HepG2 (cell line): ENCODE results near the gene CCR9. TPM values are rescaled to one million over a fixed set of nuclear protein-coding genes. Genes with fewer than 3 reads are reported as not detected.

Experiments used
- ATAC-seq: fragments of 200-7000 bp; cut with Tn5 transposase; 3 replicates; pipeline ENCODE4 v1.9.1; 2020; ENCODE audit warnings: mild to moderate bottlenecking, moderate library complexity
- BruUV-seq: library from RNA; stranded (reverse); fragments of 400-500 nt; replicated peaks from 2 replicates; lab custom pipeline; 2021; lab: Mats Ljungman, UMichigan
- CTCF ChIA-PET: fragments of 300-600 bp; formaldehyde crosslinking; extraction: SDS; loops from one replicate; lab custom pipeline; 2021; ENCODE audit warnings: low total read pairs, inconsistent platforms, low intra/inter-chr PET ratio; lab: Yijun Ruan, JAX
- POLR2A ChIA-PET: fragments of 350-600 bp; sonication (Branson Sonifier 250); formaldehyde crosslinking; loops from one replicate; lab custom pipeline; 2020; ENCODE audit warnings: antibody characterized with exemption, inconsistent platforms; lab: Yijun Ruan, JAX
- DNase-seq: peaks from one replicate; pipeline ENCODE4 v3.0.0-alpha.2; 2015; ENCODE audit warnings: low spot score
- FAIRE-seq: peaks from 3 replicates; lab custom pipeline; 2011; peaks lifted over from hg19 to GRCh38; lab: Jason Lieb, UNC
- H2AFZ ChIP-seq: one replicate; pipeline ENCODE4 v1.6.1; 2011; ENCODE audit warnings: low read length, inconsistent platforms
- H3K27ac ChIP-seq: fragments of 300-600 bp; 3 replicates; pipeline ENCODE4 v1.8.0; 2011; ENCODE audit warnings: mixed run types, mild to moderate bottlenecking, mixed read lengths, low read length, inconsistent platforms; ENCODE audit not compliant: insufficient read depth; ENCODE audit errors: extremely low read length
- H3K27me3 ChIP-seq, 2 experiments: fragments of 200-600 bp in 1 of 2; 2 replicates in 1 of 2; 3 replicates in 1 of 2; pipeline versions ENCODE4 v1.6.0 to v1.8.0; 2011; ENCODE audit warnings: low read length in 2 of 2, mild to moderate bottlenecking in 2 of 2, moderate library complexity in 2 of 2, inconsistent platforms in 1 of 2; ENCODE audit not compliant: insufficient read depth in 2 of 2, control insufficient read depth in 1 of 2
- H3K36me3 ChIP-seq, 2 experiments: fragments of 200-600 bp in 1 of 2; replicated peaks in 1 of 2; 2 replicates in 1 of 2; 3 replicates in 1 of 2; pipeline versions ENCODE4 v1.5.1 to v1.8.0; 2011; ENCODE audit warnings: low read length in 2 of 2, inconsistent platforms in 1 of 2; ENCODE audit not compliant: insufficient read depth in 2 of 2, control insufficient read depth in 1 of 2
- H3K4me1 ChIP-seq: 2 replicates; pipeline ENCODE4 v1.5.1; 2012; ENCODE audit warnings: low read length, inconsistent platforms; ENCODE audit not compliant: insufficient read depth
- H3K4me2 ChIP-seq: 2 replicates; pipeline ENCODE4 v1.6.0; 2011; ENCODE audit warnings: low read depth, low read length, inconsistent platforms
- H3K4me3 ChIP-seq, 3 experiments: fragments of 200-600 bp in 1 of 3; sonication (generic), shearing (Covaris generic) in 1 of 3; replicated peaks in 1 of 3; 2 replicates each; pipeline ENCODE4 v1.5.1; 2011 to 2016; ENCODE audit warnings: low read length in 3 of 3, inconsistent platforms in 2 of 3, low read depth in 2 of 3, mild to moderate bottlenecking in 2 of 3, control low read depth in 1 of 3, mixed read lengths in 1 of 3; ENCODE audit not compliant: insufficient read depth in 1 of 3
- H3K79me2 ChIP-seq: one replicate; pipeline ENCODE4 v1.6.1; 2011; ENCODE audit warnings: low read length, inconsistent platforms; ENCODE audit not compliant: insufficient read depth
- H3K9ac ChIP-seq: 2 replicates; pipeline ENCODE4 v1.6.0; 2011; ENCODE audit warnings: mild to moderate bottlenecking, low read depth, low read length, inconsistent platforms; ENCODE audit not compliant: insufficient read depth
- H3K9me3 ChIP-seq: 2 replicates; pipeline ENCODE4 v1.5.1; 2012; ENCODE audit warnings: mild to moderate bottlenecking, low read length
- H4K20me1 ChIP-seq: 2 replicates; pipeline ENCODE4 v1.6.0; 2011; ENCODE audit warnings: inconsistent platforms, mild to moderate bottlenecking, low read length, moderate library complexity; ENCODE audit not compliant: insufficient read depth
- AGO2 ChIP-seq: fragments of 200-400 bp; formaldehyde crosslinking; optimal IDR thresholded peaks from 2 replicates; pipeline ENCODE3; 2017; ENCODE audit warnings: mild to moderate bottlenecking, low read depth, low read length, moderate library complexity
- BRCA1 ChIP-seq: sonication (generic); formaldehyde crosslinking; IDR thresholded peaks from 2 replicates; pipeline ENCODE4 v1.4.0; 2020; ENCODE audit warnings: missing genetic modification reagents
- EHMT2 ChIP-seq: fragments of 200-600 bp; sonication (generic); IDR thresholded peaks from 2 replicates; pipeline ENCODE4 v1.7.0; 2017; ENCODE audit warnings: antibody characterized with exemption, low read depth, low read length, borderline replicate concordance
- NR1H2 ChIP-seq: sonication (generic); formaldehyde crosslinking; IDR thresholded peaks from 2 replicates; pipeline ENCODE4 v1.8.1; 2022; ENCODE audit warnings: low read depth, missing genetic modification reagents, borderline replicate concordance
- SIX1 ChIP-seq: sonication (generic); formaldehyde crosslinking; IDR thresholded peaks from 2 replicates; pipeline ENCODE4 v1.4.0; 2020; ENCODE audit warnings: missing genetic modification reagents, borderline replicate concordance
- ZMYM3 ChIP-seq: sonication (generic); formaldehyde crosslinking; IDR thresholded peaks from 2 replicates; pipeline ENCODE4 v1.5.1; 2020; ENCODE audit warnings: mild to moderate bottlenecking, missing genetic modification reagents
- ZNF354B ChIP-seq: sonication (generic); formaldehyde crosslinking; IDR thresholded peaks from 2 replicates; pipeline ENCODE4 v1.8.0; 2022; ENCODE audit warnings: mild to moderate bottlenecking, missing genetic modification reagents
- ZNF550 ChIP-seq: sonication (generic); formaldehyde crosslinking; IDR thresholded peaks from 2 replicates; pipeline ENCODE4 v1.4.0; 2020; ENCODE audit warnings: mild to moderate bottlenecking, missing genetic modification reagents, borderline replicate concordance
- ZNF766 ChIP-seq: sonication (generic); formaldehyde crosslinking; IDR thresholded peaks from 2 replicates; pipeline ENCODE4 v1.5.0; 2020; ENCODE audit warnings: missing genetic modification reagents, borderline replicate concordance
- ZNF788 ChIP-seq: sonication (generic); formaldehyde crosslinking; IDR thresholded peaks from 2 replicates; pipeline ENCODE4 v1.5.0; 2020; ENCODE audit warnings: mild to moderate bottlenecking, missing genetic modification reagents, borderline replicate concordance
- WGBS: methylation state at CpG from one replicate; pipeline ENCODE4 v1.1.6; 2017; ENCODE audit warnings: low lambda C conversion rate; 5-methylcytosine and 5-hydroxymethylcytosine counted together
- in situ Hi-C: cut with HindIII; loops from 2 replicates; pipeline ENCODE4 v1.10.0; 2017; ENCODE audit warnings: low pct_unique_long_range_greater_than_20kb; ENCODE audit not compliant: extremely low pct_ligation_motif_present
- intact Hi-C: fragments of 100-400 bp; cut with micrococcal nuclease; formaldehyde crosslinking; loops from one replicate; pipeline ENCODE4 v1.10.0; 2022; ENCODE audit not compliant: unreplicated experiment
- polyA plus RNA-seq, 8 experiments: library from polyadenylated mRNA; depleted of rRNA in 3 of 8; stranded (reverse) in 7 of 8; unstranded in 1 of 8; fragments of >200 nt; fragmentation: Illumina TruSeq in 4 of 8; extraction: Trizol in 4 of 8; gene quantifications; 2 replicates each; pipeline versions ENCODE4 v1.2.1 to v1.2.3, GENCODE V29; 2011 to 2016; ENCODE audit warnings: low read depth in 4 of 8, missing spikeins in 1 of 8, mixed read lengths in 1 of 8; ENCODE audit not compliant: insufficient read depth in 1 of 8
- total RNA-seq, 5 experiments: library from RNA; depleted of rRNA; stranded (reverse); fragments of >200 nt; fragmentation: Illumina TruSeq; extraction: Trizol; gene quantifications; 2 replicates each; pipeline ENCODE4 v1.2.3, GENCODE V29; 2016; ENCODE audit warnings: low read depth in 1 of 5
- TF ChIP-seq, protein P1 (sequence below): sonication (generic); formaldehyde crosslinking; IDR thresholded peaks from 2 replicates; pipeline ENCODE4 v1.4.0; 2020; ENCODE audit warnings: missing genetic modification reagents
- TF ChIP-seq, protein P2 (sequence below): sonication (generic); formaldehyde crosslinking; IDR thresholded peaks from 2 replicates; pipeline ENCODE4 v1.9.0; 2021; ENCODE audit warnings: missing genetic modification reagents, borderline replicate concordance

CCR9 gene
- total and polyA plus RNA-seq, 2 of the 13 experiments (the other 11 are each of a cell fraction or from before 2014, with no cell fraction given) = not detected

DNA sequence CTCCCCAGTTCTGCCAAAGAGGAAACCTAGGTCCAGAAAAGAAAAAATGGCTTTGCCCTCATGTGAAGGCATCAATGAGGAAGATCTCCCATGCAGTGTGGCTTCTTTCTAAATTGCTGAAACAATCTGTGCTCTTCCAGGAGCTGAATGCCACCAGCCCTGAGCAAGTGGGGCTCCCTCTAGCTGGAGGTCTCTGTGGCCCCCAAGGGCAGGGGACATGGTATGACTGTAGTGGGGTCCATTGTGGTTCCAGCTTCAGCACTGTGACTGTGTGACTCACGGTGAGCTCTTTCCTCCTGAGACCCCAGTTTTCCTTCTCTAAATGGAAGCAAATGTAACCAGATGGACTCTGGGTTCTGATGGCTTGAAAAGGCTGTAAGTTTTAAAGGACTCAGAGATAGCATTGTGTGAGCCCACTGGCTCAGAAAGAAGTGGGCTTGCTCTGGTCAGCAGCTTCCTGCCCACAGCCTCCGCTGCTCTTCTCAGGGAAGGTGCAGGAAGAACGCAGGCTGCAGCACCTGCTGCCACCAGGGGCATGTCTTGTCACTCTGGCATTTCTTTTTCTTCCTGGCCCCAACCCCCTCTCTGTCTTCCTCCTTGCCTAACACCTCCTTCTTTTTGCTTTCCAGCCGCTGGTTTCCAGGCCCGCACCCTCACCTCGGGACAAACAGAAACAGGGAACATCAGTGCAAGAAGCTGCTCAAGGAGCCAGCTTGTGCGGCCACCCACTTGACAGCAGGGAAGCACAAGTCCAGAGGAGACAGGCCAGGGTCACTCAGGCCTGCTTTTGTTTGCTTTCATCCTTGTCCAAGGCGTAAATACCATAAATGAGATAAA lies 51.1 kb downstream of the CCR9 start (continued):
- TF ChIP-seq SIX1 (CRISPR knock-in tag) (no peak), ZNF550 (no peak), AGO2 (no peak), ZMYM3 (CRISPR knock-in tag) (no peak)
- TF ChIP-seq, protein P1, sequence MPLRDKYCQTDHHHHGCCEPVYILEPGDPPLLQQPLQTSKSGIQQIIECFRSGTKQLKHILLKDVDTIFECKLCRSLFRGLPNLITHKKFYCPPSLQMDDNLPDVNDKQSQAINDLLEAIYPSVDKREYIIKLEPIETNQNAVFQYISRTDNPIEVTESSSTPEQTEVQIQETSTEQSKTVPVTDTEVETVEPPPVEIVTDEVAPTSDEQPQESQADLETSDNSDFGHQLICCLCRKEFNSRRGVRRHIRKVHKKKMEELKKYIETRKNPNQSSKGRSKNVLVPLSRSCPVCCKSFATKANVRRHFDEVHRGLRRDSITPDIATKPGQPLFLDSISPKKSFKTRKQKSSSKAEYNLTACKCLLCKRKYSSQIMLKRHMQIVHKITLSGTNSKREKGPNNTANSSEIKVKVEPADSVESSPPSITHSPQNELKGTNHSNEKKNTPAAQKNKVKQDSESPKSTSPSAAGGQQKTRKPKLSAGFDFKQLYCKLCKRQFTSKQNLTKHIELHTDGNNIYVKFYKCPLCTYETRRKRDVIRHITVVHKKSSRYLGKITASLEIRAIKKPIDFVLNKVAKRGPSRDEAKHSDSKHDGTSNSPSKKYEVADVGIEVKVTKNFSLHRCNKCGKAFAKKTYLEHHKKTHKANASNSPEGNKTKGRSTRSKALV (CRISPR knock-in tag) = no peak

DNA sequence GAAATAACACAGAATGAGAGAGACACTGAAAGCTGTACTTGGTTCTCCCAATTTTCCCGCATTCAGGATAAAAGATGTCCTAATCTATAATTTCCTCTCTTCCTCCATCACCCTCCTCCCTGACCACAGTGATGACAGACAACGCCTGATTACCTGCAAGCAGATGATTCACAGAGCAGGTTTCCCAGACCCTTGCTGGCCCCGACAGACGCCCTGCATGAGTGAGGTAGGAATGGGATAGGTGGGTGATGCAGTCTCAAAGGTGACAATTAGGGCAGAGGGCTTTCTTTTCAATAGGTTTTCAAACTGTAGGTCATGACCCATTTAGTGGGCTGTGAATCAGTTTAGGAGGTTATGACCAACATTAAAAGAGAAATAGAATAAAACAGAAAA lies 51.7 kb downstream of the CCR9 start:
- DNase-seq (no peak), FAIRE-seq (no peak), ATAC-seq (no peak)
- Histone ChIP-seq H3K27me3 (no peaks in the 10 kb centered on the region), H3K9ac (no peak overlapping the region), H3K9me3 (no peaks in the 10 kb centered on the region), H3K36me3 (peaks cover 7 to 48% of the 10 kb centered on the region in 2 experiments), H3K4me1 (no peaks in the 10 kb centered on the region), H2AFZ (no peak overlapping the region), H3K27ac (no peak overlapping the region), H4K20me1 (no peaks in the 10 kb centered on the region), H3K4me2 (no peak overlapping the region), H3K4me3 (no peak overlapping the region), H3K79me2 (no peaks in the 10 kb centered on the region)
- in situ Hi-C loops (loop anchor here (5.0 kb wide), 1 partner anchor 139 kb away; no protein-coding TSS in a partner anchor), intact Hi-C loops (loop anchor here (1.0 kb wide), 1 partner anchor 141 kb away; no protein-coding TSS in a partner anchor)
- POLR2A ChIA-PET = no interaction called here
- CTCF ChIA-PET = interaction anchor here (0.7 to 6.2 kb wide), 2 partner anchors 140 to 177 kb away, joined by 5 to 126 read pairs; no protein-coding TSS in a partner anchor
- no TSS peak for BruUV-seq
- TF ChIP-seq NR1H2 (CRISPR knock-in tag) = no peak
- no peak for TF ChIP-seq ZNF354B (CRISPR knock-in tag)
- TF ChIP-seq, protein P2, sequence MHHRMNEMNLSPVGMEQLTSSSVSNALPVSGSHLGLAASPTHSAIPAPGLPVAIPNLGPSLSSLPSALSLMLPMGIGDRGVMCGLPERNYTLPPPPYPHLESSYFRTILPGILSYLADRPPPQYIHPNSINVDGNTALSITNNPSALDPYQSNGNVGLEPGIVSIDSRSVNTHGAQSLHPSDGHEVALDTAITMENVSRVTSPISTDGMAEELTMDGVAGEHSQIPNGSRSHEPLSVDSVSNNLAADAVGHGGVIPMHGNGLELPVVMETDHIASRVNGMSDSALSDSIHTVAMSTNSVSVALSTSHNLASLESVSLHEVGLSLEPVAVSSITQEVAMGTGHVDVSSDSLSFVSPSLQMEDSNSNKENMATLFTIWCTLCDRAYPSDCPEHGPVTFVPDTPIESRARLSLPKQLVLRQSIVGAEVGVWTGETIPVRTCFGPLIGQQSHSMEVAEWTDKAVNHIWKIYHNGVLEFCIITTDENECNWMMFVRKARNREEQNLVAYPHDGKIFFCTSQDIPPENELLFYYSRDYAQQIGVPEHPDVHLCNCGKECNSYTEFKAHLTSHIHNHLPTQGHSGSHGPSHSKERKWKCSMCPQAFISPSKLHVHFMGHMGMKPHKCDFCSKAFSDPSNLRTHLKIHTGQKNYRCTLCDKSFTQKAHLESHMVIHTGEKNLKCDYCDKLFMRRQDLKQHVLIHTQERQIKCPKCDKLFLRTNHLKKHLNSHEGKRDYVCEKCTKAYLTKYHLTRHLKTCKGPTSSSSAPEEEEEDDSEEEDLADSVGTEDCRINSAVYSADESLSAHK (CRISPR knock-in tag) = no peak
- no peak for TF ChIP-seq BRCA1 (CRISPR knock-in tag)
- TF ChIP-seq EHMT2 = no peak
- TF ChIP-seq ZNF788 = no peak
- TF ChIP-seq ZNF766 (CRISPR knock-in tag) = no peak
- 98% methylated on average over 4 of the region's 4 CpGs for WGBS
